Right lobe of liver (tissue), 4 donors: ENCODE results near the gene GGTA1.

Experiments
- POLR2A ChIP-seq: fragments of 450-650 bp; IDR thresholded peaks from one replicate; pipeline ENCODE4 v1.6.1; 2017; ENCODE audit warnings: antibody characterized with exemption, mild to moderate bottlenecking
- TF ChIP-seq, protein P1 (sequence below), 4 donors: fragments of 200-600 bp in 3 of 4; fragments of 450-650 bp in 1 of 4; IDR thresholded peaks; one replicate each; pipeline versions ENCODE4 v1.5.1 to v1.8.0; 2016 to 2022; ENCODE audit warnings: antibody characterized with exemption in 4 of 4, mild to moderate bottlenecking in 2 of 4
- donor health status: DM: no; HTN: no; CAD: no.
- donor health status: DM: no; HTN: no; CAD: no.
- donor health status: DM: no; HTN: yes; CAD: no.

DNA sequence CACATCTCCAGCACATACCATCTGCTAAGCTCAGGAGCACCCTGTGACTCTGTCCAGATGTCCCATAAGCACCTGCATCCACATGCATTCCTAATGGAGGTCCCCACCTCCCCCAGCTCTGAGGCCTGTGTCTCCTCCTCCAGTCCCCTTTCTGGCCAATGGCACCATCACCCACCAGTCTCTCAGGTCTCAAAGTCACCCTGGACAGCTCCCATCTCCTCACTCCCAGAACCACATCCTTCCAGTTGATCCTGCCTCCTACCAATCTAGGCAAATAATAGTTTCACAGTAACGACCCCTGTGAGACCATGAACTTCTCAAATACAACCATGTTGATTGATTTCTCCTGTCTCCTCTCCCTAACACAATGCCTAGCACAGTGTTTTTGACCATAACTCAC is 40.1 kb downstream of the GGTA1 start:
- TF ChIP-seq, protein P1, sequence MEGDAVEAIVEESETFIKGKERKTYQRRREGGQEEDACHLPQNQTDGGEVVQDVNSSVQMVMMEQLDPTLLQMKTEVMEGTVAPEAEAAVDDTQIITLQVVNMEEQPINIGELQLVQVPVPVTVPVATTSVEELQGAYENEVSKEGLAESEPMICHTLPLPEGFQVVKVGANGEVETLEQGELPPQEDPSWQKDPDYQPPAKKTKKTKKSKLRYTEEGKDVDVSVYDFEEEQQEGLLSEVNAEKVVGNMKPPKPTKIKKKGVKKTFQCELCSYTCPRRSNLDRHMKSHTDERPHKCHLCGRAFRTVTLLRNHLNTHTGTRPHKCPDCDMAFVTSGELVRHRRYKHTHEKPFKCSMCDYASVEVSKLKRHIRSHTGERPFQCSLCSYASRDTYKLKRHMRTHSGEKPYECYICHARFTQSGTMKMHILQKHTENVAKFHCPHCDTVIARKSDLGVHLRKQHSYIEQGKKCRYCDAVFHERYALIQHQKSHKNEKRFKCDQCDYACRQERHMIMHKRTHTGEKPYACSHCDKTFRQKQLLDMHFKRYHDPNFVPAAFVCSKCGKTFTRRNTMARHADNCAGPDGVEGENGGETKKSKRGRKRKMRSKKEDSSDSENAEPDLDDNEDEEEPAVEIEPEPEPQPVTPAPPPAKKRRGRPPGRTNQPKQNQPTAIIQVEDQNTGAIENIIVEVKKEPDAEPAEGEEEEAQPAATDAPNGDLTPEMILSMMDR (IDR thresholded peaks at IDR 0.05) = no peak
- TF ChIP-seq POLR2A = no peak
